SK-N-DZ (cell line): Measurements from ENCODE around the gene PSORS1C2.

Experiments
- DNase-seq: peaks from one replicate; pipeline ENCODE4 v3.0.0-alpha.2; 2015; ENCODE audit warnings: low spot score

The PSORS1C2 gene

DNA sequence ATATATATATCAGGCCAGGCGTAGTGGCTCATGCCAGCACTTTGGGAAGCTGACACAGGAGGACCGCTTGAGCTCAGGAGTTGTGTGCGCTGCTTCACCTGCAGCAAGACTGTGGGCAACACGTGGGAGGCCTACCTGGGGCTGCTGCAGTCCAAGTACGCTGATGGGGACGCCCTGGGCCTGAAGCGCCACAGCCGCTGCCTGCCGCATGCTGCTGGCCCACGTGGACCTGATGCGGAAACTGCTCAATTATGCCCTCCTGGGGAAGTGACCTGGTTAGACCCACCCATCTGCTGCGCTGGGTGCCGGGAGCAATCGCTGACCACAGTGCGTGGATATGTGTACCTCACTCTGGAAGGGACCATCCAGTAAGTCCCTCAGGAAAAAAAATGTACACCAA is 1.8 kb upstream of the PSORS1C2 start:
- no peak for DNase-seq

DNA sequence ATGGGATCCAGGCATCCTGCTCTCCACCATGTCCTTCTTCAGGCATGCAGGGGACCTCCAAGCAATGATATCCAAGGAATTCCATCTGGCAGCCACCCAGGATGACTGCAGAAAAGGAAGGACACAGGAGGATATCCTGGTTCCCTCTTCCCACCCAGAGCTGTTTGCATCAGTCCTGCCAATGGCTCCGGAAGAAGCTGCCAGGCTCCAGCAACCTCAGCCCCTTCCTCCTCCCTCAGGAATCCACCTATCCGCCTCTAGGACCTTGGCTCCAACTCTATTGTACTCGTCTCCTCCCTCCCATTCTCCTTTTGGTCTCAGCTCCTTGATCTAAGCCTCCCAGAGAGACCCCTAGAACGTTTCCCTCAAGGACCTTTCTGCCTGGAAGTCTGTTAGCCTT is 733 bp upstream of the PSORS1C2 start:
- DNase-seq = no peak

DNA sequence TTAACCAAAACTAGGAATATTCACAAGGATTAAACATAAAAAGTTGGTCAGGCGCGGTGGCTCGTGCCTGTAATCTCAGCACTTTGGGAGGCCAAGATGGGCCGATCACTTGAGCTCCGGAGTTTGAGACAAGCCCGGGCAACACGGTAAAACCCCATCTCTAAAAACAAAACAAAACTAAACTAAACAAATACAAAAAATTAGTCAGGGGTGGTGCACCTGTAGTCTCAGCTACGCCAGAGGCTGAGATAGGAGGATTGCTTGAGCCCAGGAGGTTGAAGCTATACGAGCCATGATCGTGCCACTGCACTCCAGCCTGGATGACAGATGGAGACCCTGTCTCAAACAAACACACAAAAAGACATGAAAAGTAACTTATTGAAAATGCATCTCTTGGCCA is 3.2 kb downstream of the PSORS1C2 start:
- no peak for DNase-seq

DNA sequence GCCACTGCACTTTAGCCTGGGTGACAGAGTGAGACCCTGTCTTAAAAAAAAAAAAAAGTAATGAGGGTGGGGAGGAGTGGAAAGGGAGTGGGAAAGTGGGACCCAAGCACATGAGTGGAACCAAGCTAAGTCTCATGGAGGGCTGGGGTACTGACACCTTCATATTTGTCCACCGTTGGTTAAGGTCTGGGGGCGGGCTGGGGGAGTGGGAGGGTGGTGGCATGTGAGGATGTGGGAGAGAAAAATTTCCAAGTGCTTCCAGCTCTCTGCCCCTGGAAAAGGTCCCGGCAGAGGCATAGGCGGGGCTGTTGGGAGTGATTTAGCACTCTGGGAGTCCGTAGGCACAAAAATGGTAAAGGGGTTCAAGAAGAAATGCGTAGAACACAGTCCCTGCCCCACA is 6.1 kb downstream of the PSORS1C2 start:
- DNase-seq = no peak

DNA sequence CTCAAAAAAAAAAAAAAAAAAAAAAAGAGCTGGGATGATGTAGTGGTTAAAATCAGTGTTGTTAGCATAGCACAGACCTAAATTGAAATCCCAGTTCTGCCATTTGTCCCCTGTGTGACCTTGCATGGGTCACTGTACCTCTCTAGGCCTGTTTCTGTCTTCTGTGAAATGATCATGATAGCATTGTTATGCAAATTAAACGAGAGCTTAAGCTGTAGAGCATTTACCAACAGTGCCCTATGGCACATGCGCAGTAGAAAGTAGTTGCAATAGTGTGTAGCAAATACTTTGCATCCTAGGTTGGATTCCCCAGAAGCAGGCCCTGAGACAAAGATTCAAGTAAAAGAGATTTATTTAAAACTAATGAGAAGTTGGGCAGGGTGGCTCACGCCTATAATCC is 7.3 kb downstream of the PSORS1C2 start:
- no peak for DNase-seq

DNA sequence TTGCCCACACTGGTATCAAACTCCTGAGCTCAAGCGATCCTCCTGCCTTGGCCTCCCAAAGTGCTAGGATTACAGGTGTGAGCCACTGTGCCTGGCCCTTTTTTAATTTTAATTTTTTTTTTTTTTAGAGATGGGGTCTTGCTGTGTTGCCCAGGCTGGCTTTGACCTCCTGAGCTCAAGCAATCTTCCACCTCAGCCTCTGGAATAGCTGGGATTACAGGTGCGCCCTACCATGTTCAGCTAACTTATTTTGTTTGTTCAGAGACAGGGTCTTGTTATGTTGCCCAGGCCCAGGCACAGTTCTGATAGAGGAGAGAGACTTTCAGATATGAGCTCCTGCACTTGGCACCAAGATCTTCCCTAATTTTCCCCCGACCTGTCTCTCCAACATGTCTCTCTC is 8.1 kb downstream of the PSORS1C2 start:
- DNase-seq = no peak

DNA sequence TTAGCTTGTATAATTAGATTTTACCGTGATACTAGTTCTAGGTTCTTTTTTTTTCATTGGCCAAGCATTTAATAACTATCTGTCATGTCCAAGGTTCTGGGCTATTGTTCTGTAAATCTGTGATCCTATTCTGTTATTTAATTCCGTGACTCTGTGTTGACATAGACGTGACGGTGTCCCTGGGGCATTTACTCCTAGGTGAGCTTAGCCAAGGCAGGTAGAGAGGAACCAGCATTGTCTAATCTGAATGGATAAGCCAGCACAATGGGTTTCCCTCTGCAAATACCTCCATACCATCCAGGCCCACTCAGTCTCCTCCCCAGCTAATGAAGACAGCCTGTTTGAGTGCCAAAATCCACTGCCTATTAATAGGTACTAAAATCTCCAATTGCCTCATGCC is 9.7 kb downstream of the PSORS1C2 start:
- no peak for DNase-seq

DNA sequence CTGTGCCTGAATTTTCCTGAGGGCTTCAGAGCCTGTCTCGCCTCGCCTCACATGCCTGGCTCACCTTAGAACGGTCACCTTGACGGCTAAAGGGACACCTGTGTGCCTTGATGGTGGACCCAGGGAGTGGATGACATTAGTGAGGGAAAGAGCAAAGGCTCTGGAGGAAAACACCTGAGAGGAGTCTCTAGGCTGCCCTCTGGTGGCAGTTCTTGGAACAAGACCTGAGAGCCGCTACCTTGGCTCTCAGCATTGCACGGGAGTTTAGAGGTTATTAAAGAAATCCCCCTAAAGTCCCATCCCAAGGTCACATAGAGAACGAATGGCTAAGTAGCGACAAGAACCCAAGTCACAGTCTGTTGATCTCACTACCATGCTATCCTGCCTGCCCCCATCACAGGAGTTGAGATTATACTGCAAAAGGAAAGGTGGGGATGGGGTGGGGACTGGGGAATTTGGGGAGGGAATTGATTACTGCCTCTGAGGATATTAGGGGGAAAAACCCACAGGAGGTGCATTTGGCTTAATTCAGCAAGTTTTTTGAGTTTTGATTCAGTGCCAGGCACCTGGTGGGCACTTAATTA is 10.7 kb downstream of the PSORS1C2 start:
- peak; percentile 49 for DNase-seq

DNA sequence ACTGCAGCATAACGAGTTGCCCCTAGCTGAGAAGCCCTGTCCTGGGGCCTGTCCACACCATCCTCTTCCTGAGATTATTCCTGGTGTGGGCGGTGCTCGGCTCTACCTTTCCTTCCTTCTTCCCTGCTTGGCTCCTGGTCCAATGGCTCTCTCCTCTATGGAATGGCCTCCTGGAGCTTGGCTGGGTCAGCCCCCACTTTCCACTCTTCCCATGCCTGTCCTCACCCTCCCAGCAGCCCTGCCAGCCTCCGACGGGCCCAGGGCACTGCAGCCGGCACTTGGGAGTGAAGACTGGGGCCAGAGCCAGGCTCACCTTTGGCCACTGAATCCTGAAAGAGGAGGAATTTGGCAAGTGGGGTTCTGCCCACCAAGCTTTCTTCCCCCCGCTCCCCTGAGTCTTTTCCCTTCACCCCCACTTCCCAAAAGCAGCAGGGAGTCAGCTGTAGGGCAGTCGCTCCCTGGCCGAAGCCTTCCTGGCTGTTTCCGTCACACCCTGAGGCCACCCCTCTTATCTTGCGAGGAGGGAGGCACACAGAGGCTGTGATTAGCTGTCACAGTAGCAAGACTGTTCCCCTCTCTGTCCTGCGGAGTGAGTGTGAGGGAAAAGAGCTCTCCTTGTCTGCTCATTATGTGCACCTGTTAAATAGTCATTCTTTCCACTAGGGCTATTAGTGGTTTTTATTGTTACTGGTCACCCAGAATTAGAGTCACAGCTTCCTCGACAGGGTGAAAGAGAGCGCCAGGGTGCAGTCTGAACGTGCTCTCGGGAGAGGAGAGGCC is 12.3 kb downstream of the PSORS1C2 start:
- no peak for DNase-seq

DNA sequence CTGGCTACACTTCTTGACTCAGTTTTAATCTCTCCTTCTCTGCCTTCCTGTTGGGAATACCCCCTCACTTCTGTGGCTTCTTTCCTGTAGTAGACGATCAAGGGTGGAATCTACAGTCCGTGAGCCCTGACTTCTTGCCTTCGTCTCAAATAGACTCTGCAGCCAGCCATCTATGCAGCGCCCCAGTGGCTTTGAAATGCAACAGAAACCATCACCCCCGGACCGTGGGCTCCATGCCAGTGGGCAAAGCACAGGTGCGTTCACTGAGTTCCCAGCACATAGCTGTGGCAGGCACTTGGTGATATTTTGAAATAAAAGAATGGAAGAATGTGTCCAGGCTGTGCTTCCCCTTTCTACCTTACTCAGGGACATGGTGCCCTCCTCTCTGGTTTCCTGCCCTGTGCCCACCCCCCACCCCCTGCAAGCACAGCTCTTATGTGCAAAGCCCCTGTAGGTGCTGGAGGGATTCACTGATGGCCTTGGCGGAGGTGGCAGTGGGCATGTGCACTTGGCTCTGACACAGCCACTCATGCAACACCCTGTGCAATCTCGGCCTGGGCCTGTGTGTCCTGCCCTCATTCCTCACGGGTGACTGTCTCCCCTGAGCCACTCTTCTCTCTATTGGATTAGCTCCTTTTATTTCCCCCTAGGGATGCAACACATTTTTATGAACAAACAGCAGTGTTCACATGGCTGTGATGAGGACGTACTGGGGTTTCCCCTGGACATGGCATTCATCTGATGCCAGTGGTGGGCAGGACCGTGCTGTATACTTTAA is 13.1 kb downstream of the PSORS1C2 start:
- DNase-seq = no peak

DNA sequence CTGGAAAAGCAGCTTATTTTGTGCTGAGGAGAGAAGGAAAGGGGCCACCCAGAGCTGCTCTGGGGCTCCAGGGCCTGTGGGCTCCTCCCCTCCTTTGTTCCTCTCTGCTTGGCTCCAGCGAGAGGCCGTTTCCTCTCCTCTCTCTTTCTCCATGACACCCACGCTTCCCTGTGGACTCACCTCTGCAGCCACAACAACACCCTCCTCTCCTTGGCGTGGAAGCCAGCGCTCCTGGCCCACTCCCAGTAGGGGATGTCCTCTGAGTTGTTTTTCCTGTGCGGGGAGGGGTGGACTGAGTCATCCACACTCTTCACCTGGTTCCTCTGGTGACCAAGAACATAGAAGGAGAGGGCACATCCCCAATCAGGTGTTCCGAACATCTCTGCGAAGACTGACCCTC is 13.7 kb downstream of the PSORS1C2 start:
- DNase-seq = no peak

DNA sequence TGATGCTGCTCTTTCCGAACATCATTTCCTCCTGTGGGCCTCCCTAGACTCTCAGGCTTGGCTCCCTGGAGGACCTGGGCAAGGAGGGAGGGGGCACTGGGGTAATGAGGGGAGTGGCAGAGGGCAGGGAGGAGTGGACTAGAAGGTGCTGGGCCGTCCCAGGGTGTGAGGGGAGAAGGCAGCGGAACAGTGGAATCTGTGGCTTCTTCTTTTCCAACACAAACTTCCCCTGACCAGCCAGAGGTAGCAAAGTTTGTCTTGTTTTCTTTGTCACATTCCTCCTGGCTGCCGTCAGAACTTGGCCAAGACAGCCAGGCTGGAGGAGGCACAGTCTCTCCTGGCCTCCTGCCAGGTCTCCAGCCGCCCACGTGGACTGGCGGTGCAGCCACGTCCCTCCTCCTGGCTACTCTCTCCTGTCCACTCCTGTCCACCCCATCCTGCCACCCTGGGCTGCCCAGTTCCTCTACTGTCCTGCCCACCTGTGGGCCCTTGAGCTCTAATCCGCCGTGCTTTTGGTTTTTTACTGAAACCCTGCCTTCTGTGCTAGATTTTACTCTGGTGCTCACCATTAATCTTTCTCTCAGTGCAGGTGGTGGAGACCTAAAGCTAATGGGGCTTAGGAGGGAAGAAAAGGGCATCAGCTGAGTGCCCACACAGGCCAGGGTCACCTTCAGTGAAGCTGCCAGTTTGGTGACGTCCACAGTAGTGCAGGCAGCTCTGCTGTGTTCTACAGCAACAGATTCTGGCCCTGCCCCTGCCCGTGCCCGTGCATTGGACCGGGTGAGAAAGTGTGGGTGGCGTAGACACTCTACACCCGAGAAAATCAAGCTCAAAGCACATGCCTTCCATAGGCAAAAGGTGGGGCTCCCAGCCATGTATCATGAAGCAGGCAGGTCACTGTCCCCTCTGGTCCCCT is 15.8 kb downstream of the PSORS1C2 start:
- DNase-seq = no peak

DNA sequence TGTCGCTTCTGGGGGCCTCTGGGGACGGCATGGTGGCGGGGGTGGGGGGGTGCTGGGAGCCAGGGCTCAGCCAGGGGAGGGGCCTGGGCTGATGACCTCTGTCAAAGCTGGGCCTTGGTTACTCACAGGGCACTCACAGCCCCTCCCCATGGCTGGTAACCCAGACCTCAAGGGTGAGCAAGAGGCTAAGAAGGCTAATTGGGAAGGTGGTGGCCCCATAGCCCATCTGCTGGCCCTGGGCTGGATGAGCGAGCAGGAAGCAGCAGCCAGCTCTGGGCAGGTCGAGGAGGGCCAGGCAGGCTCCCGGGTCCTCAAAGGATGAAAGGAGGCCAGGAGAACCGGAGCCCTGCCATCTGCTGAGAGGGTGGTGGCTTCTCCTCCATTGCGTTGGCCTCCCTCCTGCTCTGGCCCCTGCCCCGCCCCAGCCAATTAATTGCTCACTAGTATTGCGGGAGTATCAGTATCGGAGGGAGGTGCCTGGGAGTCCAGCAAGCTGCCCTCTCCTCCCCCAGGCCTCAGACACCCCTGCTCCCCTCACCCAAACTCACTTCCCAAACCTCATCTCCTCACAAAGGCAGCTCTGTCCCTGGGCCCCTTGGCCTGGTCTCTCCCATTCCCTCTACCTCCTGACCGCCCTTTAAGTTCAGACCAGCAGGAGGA is 17.6 kb downstream of the PSORS1C2 start:
- no peak for DNase-seq

DNA sequence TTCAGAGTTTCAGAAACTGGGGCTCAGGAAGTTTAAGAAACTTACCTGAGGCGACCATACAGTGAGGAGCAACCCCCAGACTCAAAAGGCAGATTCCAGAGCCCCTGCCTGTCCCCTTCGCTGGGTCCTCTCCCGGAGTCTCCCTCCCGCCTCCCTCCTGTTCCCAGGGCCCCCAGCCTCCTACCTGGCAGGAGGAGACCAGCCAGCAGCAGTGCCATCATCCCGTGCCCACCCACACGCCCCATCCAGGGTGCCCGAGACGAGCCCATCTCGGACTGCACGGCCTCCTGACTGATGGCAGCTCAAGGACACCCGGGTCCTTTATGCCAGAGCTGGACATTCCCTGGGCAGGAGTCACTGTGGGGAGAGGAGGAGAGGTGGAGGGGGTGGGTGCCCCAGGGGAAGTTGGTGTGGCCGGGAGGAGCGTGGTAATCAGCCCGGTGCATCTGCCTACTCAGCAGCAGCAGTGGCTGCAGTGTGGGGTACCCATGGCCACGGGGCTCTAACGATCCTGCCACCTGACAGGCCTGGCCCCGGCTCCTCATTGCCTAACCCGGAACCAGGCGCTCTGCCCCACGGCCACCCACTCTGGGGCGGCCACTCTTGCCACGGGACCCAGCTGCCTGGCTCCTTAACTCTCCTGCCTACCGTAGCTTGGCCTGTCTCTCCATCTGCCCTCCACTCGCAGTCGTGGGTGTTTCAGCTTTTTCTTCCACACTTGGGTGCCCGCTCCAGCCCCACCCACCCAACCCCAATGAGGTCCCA is 18.5 kb downstream of the PSORS1C2 start, which contains the start of gene CDSN:
Gene CDSN, minus strand, starts transcription at position 296 of the 765 bp plus-strand sequence. Its CDS starts 27 bp downstream, at position 269.
- DNase-seq = no peak

DNA sequence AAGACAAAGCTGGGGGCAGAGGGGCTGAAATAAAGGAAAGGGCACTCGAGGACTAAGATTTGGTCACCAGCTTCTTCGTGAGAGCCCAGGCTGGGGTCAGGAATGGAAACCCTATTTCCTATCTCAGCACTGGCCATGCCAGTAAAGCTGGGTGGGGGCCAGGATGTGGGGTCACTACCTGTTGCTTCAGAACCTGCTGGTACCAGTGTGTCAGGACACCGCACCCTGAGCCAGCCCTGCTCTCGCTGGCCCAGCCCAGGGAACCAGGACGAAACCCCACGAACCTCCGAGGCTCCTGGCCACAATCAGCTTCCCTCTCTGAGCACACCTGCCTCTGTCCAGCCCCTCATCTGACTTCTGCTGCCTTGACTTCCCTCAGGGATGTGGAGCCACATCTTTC is 20.7 kb downstream of the PSORS1C2 start:
- DNase-seq = no peak

DNA sequence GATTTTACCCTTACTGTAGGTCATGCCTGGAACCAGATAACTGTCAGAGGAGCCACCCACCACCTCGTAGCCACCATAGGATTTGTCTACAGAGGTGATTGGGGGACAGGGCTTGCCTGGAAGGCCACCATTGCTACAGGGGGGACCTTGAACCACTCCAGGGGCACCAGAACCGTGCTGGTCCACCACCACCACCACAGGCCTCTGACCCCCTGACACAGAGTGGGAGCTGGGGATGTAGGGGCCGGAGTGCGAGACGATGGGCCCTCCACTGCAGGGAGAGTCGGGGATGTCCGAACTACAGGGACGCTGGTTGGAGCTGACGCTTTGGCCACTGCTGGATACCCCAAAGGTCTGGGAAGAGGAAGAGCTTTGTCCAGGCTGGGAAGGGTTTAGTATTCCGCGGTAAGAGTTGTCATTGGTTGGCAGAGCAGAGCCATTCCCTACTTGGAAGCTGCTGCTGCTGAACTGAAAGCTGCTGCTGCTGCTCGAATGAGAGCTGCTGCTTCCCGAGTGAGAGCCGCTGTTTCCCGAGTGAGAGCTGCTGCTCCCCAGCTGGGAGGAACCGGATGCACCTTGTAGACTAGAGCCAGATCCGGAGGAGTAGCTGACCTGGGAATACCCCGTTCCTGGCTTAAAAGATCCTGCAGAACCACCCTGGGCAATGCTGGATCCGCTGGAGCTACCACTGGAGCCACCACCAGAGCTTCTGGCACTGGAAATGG is 22.0 kb downstream of the PSORS1C2 start:
- DNase-seq = no peak

DNA sequence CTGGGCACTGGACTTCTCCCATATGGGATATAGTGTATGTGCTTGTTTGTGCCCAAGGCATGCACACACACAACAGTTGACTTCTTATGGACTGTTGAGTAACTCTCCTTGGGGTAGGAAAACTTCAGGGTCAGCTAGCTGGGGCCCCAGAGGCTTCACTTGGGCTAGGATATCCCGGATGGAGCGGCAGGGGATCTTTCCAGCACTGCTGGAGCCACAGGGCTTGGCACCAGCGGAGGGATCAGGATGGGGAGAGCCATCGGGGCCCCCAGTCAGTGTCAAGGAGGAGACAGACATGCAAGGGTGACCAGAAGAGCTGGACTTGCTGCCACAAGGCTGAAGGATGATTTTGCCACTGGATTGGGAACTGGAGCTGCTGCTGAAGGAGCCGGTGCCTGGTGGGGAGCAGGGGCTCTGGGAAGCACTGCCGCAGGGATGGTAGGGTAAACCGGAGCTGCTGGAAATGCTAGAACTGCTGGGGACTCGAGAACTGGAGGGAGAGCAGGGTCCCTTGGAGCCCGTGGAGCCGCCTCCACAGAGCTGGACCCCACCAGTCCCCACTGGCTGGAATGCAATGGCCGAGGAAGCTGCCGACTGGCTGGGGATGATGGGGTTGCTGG is 22.8 kb downstream of the PSORS1C2 start:
- no peak for DNase-seq

DNA sequence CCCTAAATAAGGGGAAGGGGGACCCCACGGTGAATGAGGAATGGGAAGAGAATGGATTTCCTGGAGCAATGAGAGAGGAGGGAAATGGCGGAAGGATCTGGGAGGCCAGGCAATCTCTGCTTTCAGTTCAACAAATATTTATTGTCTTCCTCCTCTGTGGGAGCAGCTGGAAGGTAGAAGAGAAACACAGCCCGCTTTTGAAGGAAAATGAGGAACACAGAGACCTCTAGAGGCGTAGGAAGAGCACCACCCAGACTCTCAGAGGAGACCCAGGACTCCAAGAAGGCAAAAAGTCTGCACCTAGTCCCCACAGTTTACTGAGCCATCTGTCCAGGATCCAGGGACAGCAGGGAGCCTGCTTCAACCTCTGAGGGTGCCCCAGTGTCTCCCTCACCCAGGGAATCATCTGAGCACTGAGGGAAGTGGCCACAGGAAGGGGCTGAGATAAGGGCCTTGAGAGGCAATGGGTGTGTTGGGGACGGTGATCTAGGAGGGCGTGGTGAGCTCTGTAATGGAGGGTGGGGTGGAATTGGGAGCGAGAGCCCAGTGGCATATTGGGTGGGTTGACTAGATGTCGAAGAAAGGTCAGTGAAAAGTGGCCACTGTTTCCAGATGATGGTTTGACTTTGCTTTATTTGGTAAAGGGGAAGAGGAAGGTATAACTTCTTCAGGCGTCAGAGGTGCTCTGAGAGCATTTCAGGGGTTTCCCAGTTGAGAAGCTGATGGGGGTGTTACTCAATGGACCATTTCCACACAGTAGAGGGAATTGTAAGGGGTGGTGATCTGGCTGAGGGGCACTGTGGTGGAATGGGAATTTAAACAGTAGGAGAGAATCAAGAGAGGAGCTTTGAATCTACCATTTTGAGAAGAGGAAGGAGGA is 23.7 kb downstream of the PSORS1C2 start:
- no peak for DNase-seq
